GM15510 (cell line): ENCODE measurements around the gene METTL25B.

ENCODE experiments used
- POLR2A ChIP-seq: IDR thresholded peaks from 3 replicates; pipeline ENCODE4 v1.6.1; 2011; ENCODE audit warnings: borderline replicate concordance; ENCODE audit not compliant: insufficient read length; ENCODE audit errors: extremely low read depth

Gene METTL25B

GRCh38 chr1:156692925-156693847 is 35.1 kb upstream of the METTL25B start:
- no peak for TF ChIP-seq POLR2A

DNA sequence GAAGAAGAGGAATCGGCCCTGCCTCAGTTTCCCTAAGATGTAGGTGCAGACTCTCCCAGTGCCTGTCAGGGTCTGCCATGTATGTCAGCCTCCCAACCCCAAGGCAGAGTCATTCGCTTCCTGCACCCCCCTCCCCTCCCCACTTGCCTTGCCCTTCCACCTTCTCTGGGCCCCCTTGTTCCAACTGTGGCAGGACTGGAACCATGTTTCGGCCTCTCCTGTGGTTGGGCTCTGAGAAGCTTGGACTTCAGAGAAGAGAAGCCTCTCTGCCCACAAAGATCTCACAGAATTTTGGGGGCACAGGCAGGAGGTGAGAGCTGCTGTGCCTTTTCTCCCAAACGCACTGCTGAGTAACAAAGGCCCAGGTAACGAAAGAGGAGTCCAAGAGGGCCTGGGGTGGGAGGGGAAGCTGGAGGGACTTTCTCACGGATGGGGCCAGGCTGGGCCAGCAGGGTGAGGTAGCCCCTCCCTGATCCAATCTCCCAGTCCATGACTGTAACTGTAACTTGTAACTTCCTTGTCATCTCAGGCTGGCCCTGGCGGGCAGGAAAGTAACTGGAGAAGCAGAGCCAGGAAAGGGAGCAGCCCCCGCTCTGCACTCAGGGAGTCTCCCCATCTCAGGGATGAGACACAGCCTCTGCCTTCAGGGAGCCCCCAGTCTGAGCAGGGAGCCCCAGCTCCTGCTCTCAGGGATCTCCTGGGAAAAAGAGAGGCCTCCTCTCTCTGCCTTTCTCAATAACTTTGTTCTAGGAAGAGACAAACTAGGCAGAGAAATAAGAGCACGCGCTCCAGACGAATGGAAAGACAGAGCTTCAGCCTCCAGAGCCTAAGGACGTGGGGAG is 34.2 kb upstream of the METTL25B start:
- TF ChIP-seq POLR2A, result no peak

DNA sequence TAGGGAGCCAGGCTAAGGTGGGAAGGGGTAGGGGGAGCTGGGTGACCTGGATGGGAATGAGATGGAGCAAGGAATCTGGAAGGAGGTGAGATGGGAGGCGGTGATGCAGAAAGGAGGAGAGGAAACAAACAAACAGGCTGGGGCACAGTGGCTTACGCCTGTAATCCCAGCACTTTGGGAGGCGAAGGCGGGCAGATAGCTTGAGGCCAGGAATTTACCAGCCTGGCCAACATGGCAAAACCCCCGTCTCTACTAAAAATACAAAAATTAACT is 33.6 kb upstream of the METTL25B start:
- no peak for TF ChIP-seq POLR2A

GRCh38 chr1:156696755-156697154 is 31.5 kb upstream of the METTL25B start:
- TF ChIP-seq POLR2A, result no peak

DNA sequence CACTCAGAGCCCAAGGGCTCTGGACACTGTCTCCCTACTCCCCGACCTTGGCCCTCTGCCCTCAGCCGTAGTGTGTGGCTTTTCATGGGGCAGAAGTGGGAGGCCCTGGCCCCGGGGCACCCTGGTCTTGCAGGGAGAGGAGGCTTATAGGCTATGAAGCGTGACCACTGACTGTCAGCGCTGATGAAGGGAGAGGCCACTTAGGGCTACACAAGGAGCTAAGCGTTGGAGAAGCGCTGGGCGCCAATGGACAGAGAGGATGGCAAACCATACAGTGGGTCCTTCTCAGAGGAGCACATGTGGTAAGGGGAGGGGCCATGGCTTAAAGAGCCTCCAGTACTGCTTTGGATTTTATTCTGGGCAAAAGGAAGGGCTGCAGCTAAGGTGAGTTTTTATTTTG is 30.8 kb upstream of the METTL25B start:
- TF ChIP-seq POLR2A, result no peak

- TF ChIP-seq POLR2A, result no peak
Observed at GRCh38 chr1:156698995-156699394, 29.3 kb upstream of the METTL25B start.

GRCh38 chr1:156700736-156701531 is 27.3 kb upstream of the METTL25B start:
- no peak for TF ChIP-seq POLR2A

DNA sequence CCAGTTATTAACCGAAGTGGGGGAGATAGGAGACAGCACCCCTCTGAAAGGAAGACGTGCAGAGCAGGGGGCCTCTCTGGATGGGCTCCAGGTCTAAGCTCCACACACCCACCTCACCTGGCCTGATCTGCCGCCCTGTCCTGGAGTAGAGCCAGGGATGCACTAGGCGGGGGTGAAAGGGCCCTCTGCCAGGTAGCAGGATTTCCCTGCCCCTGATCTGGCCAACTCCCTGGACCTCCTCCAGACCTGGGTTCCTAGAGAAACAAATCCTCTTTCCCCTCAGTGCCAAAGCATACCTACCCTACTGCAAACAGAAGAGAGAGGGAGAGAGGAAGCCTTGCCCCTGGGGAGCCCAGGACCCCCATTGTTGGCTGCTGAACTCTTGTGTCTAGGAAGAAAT is 24.9 kb upstream of the METTL25B start:
- TF ChIP-seq POLR2A, result no peak

- TF ChIP-seq POLR2A, result no peak
Observed at GRCh38 chr1:156703741-156704140, 24.5 kb upstream of the METTL25B start.

DNA sequence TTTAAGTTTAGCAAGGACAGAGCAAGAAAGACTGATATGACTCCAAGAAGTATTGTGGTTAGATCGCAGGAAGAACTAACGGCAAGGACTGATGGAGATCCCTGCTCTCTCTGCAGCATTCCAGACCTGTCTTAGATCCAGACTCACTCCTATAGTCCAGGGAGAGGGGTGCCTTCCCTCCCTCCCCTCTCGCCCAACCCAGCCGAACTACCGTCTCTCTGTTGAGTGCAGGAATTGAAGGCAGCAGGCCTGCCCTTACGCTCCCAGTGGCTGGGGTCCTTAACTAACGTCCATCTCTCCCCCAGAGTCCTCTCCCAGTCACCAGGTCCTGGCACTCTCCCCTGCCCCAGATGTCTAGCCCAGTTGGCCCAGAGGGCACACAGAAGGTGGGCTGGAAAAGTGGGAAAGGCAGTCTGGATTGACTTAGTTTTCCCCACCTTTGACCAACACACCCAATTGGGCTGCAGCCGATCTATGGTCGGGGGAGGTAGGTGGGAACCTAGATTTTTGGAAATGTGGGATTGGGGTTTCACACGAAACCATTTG is 24.0 kb upstream of the METTL25B start:
- TF ChIP-seq POLR2A, result no peak

DNA sequence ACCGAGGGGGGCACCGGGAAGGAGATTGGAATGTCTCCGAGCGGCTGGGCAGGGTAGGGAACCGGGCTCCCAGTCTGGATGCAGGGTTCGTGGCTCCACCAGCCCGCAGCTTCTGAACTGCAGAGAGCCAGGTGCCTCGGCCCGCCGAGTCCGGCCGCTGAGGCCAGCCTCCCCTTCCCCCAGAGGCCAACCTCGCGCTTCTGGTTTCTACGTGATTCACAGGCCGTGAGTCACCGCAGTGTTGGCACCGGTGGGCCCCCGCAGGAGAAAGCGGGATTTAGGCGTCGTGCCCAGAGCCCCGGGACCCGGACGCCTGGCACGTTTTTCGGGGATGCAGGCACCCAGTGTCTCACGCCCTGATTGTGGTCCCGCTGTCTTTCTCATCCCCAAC is 23.3 kb upstream of the METTL25B start:
- no peak for TF ChIP-seq POLR2A

GRCh38 chr1:156705321-156705917 is 22.9 kb upstream of the METTL25B start, which contains the start of gene CRABP2:
Gene CRABP2 (minus strand): TSS chr1:156705583. CDS start chr1:156705446, 137 bp downstream.
- TF ChIP-seq POLR2A, result no peak

- no peak for TF ChIP-seq POLR2A
Observed at GRCh38 chr1:156705918-156706656, 22.2 kb upstream of the METTL25B start.
